Measurements from ENCODE around the gene PYGB.

DNA sequence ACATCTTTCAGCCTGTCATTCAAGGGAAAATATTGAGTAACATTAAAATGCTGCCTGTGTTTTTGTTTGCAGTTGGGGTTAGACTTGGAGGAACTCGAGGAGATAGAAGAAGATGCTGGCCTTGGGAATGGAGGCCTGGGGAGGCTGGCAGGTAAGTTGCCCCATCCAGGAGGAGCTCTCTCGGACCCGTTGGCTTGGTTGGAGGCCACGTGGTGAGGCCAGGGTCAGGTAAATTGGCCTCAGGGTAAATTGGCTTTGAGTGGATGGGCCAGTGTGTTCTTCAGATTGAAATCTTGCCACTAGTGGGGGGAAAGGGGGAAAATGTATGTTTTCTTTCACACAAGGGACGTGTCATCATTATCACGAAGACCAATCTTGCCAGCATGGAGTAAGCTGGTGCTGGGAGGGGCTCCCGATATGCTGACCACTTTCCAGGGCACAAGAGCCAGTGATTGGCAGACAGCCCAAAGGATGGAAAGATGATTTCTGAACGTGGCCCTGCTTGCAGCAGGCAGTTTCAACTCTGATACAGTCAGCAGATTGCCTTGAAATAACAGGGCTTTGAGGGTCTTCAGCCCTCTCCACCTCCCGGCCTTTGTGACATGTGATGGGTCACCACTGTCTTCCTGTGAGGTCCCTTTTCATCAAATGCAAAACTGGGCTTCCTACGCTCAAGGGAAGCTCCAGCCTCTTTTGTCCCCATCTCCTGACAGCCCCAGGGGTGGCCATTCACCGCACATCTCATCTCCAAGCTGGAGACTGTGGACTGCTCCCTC lies 21.4 kb downstream of the PYGB start:
- TF ChIP-seq POLR2A (IDR thresholded peaks at IDR 0.05): no peak
- TF ChIP-seq CTCF (IDR thresholded peaks at IDR 0.05): no peak

Measured in tibial nerve (tissue), 3 donors.